ENCODE results near the gene HS6ST1.
"Not testable (repeated sequence)": the region's sequence is repeated elsewhere in the genome, so short reads cannot be mapped to it uniquely, and the experiment has no call there.

HS6ST1 gene

GRCh38 chr2:128321784-128322714 lies 3.4 kb upstream of the HS6ST1 start:
- DNase-seq, result peak; percentile 88

- no peak for DNase-seq
Measured at GRCh38 chr2:128320906-128321771, 2.5 kb upstream of the HS6ST1 start.

- DNase-seq, result no peak
Measured at GRCh38 chr2:128320192-128320905, 1.7 kb upstream of the HS6ST1 start.

GRCh38 chr2:128319631-128320191 lies 1.0 kb upstream of the HS6ST1 start:
- DNase-seq, result no peak

- peak; percentile 25 for DNase-seq
Measured at GRCh38 chr2:128318245-128318644, 423 bp downstream of the HS6ST1 start.

GRCh38 chr2:128317899-128318225 lies 806 bp downstream of the HS6ST1 start:
- not testable (repeated sequence) for DNase-seq

GRCh38 chr2:128317181-128317898 lies 1.3 kb downstream of the HS6ST1 start:
- DNase-seq, result peak; percentile 19

- DNase-seq, result no peak
Measured at GRCh38 chr2:128316777-128317180, 1.9 kb downstream of the HS6ST1 start.

- DNase-seq, result no peak
Measured at GRCh38 chr2:128315829-128316776, 2.6 kb downstream of the HS6ST1 start.

- no peak for DNase-seq
Measured at GRCh38 chr2:128315122-128315828, 3.4 kb downstream of the HS6ST1 start.

- no peak for DNase-seq
Measured at GRCh38 chr2:128314348-128315121, 4.1 kb downstream of the HS6ST1 start.

- DNase-seq, result no peak
Measured at GRCh38 chr2:128313931-128314347, 4.7 kb downstream of the HS6ST1 start.

- DNase-seq, result no peak
Measured at GRCh38 chr2:128313091-128313836, 5.4 kb downstream of the HS6ST1 start.

GRCh38 chr2:128312411-128312810 lies 6.3 kb downstream of the HS6ST1 start:
- DNase-seq, result no peak

- DNase-seq, result no peak
Measured at GRCh38 chr2:128311755-128312341, 6.8 kb downstream of the HS6ST1 start.

- no peak for DNase-seq
Measured at GRCh38 chr2:128311216-128311754, 7.4 kb downstream of the HS6ST1 start.

GRCh38 chr2:128310761-128311160 lies 7.9 kb downstream of the HS6ST1 start:
- DNase-seq, result no peak

All from CD4-positive, alpha-beta T cell treated with Interleukin-17A for 1 hour (primary cell).